ENCODE results near the gene VASN.

VASN gene

GRCh38 chr16:4376893-4377572 lies 5.4 kb downstream of the VASN start:
- peaks cover 8% of the 10 kb centered on the region for H3K4me1 ChIP-seq (ENCODE audit: insufficient read depth, low read length, severe bottlenecking)

GRCh38 chr16:4377573-4378154 lies 6.0 kb downstream of the VASN start:
- TF ChIP-seq EZH2 (IDR thresholded peaks at IDR 0.05; ENCODE audit: borderline replicate concordance, low read length) (no peak), CTCF (IDR thresholded peaks at IDR 0.05; ENCODE audit: low read length) (peak; percentile 18; the same call in 1 of the 2 replicates)
- Histone ChIP-seq H3F3A (ENCODE audit: insufficient read depth, low read length) (no peaks in the 10 kb centered on the region), H4K20me1 (ENCODE audit: insufficient read depth, low read length) (no peaks in the 10 kb centered on the region), H3K9ac (ENCODE audit: low read length) (no peak overlapping the region), H3K4me3 (ENCODE audit: low read depth, low read length, poor library complexity, severe bottlenecking) (no peak overlapping the region), H3K4me1 (ENCODE audit: insufficient read depth, low read length, severe bottlenecking) (peaks cover 1% of the 10 kb centered on the region), H3K27me3 (ENCODE audit: insufficient read depth, low read length) (no peaks in the 10 kb centered on the region), H3K36me3 (ENCODE audit: insufficient read depth, low read length) (no peaks in the 10 kb centered on the region; the same call in 1 of the 2 replicates), H3K9me3 (ENCODE audit: low read length) (no peaks in the 10 kb centered on the region), H3K4me2 (ENCODE audit: low read length) (no peak overlapping the region), H3K27ac (ENCODE audit: low read depth, low read length, poor library complexity, severe bottlenecking) (no peak overlapping the region), H3K79me2 (ENCODE audit: insufficient read depth, low read length) (no peaks in the 10 kb centered on the region), H3K9me2 (ENCODE audit: low read depth, low read length) (no peaks in the 10 kb centered on the region), H2AFZ (ENCODE audit: low read length) (no peak overlapping the region)

More at GRCh38 chr16:4376893-4377572, 5.4 kb downstream of the VASN start:
- Histone ChIP-seq H2AFZ (ENCODE audit: low read length) (no peak overlapping the region), H3K27me3 (ENCODE audit: insufficient read depth, low read length) (no peaks in the 10 kb centered on the region), H3K9ac (ENCODE audit: low read length) (no peak overlapping the region), H3K4me2 (ENCODE audit: low read length) (no peak overlapping the region), H3K27ac (ENCODE audit: low read depth, low read length, poor library complexity, severe bottlenecking) (no peak overlapping the region), H3K9me2 (ENCODE audit: low read depth, low read length) (no peaks in the 10 kb centered on the region), H3K79me2 (ENCODE audit: insufficient read depth, low read length) (no peaks in the 10 kb centered on the region), H4K20me1 (ENCODE audit: insufficient read depth, low read length) (no peaks in the 10 kb centered on the region), H3K36me3 (ENCODE audit: insufficient read depth, low read length) (no peaks in the 10 kb centered on the region; the same call in 1 of the 2 replicates), H3F3A (ENCODE audit: insufficient read depth, low read length) (no peaks in the 10 kb centered on the region), H3K4me3 (ENCODE audit: low read depth, low read length, poor library complexity, severe bottlenecking) (no peak overlapping the region), H3K9me3 (ENCODE audit: low read length) (no peaks in the 10 kb centered on the region)
- no peak for TF ChIP-seq EZH2 (IDR thresholded peaks at IDR 0.05; ENCODE audit: borderline replicate concordance, low read length)
- no peak for TF ChIP-seq CTCF (IDR thresholded peaks at IDR 0.05; ENCODE audit: low read length)

- Histone ChIP-seq H3K79me2 (ENCODE audit: insufficient read depth, low read length) (no peaks in the 10 kb centered on the region), H2AFZ (ENCODE audit: low read length) (no peak overlapping the region), H3K27me3 (ENCODE audit: insufficient read depth, low read length) (no peaks in the 10 kb centered on the region), H3K4me1 (ENCODE audit: insufficient read depth, low read length, severe bottlenecking) (no peaks in the 10 kb centered on the region), H3K9me3 (ENCODE audit: low read length) (no peaks in the 10 kb centered on the region), H3K4me2 (ENCODE audit: low read length) (no peak overlapping the region), H3K36me3 (ENCODE audit: insufficient read depth, low read length) (peaks cover 2% of the 10 kb centered on the region; the same call in 1 of the 2 replicates), H3K9me2 (ENCODE audit: low read depth, low read length) (no peaks in the 10 kb centered on the region), H3F3A (ENCODE audit: insufficient read depth, low read length) (no peaks in the 10 kb centered on the region), H3K27ac (ENCODE audit: low read depth, low read length, poor library complexity, severe bottlenecking) (no peak overlapping the region), H3K4me3 (ENCODE audit: low read depth, low read length, poor library complexity, severe bottlenecking) (no peak overlapping the region), H4K20me1 (ENCODE audit: insufficient read depth, low read length) (no peaks in the 10 kb centered on the region), H3K9ac (ENCODE audit: low read length) (no peak overlapping the region)
- TF ChIP-seq EZH2 (IDR thresholded peaks at IDR 0.05; ENCODE audit: borderline replicate concordance, low read length) (no peak), CTCF (IDR thresholded peaks at IDR 0.05; ENCODE audit: low read length) (0 out of 2 replicates have a peak, but pooled peaks have one; percentile 2)
Measured at GRCh38 chr16:4378161-4378666, 6.6 kb downstream of the VASN start.
